HepG2 (cell line): ENCODE measurements around the gene MYO7B. TPM values are rescaled to one million over a fixed set of nuclear protein-coding genes. Genes with fewer than 3 reads are reported as not detected.

Experiments
- ATAC-seq: fragments of 200-7000 bp; cut with Tn5 transposase; 3 replicates; pipeline ENCODE4 v1.9.1; 2020; ENCODE audit warnings: mild to moderate bottlenecking, moderate library complexity
- BruUV-seq: library from RNA; stranded (reverse); fragments of 400-500 nt; replicated peaks from 2 replicates; lab custom pipeline; 2021; lab: Mats Ljungman, UMichigan
- CTCF ChIA-PET: fragments of 300-600 bp; formaldehyde crosslinking; extraction: SDS; loops from one replicate; lab custom pipeline; 2021; ENCODE audit warnings: low total read pairs, inconsistent platforms, low intra/inter-chr PET ratio; lab: Yijun Ruan, JAX
- POLR2A ChIA-PET: fragments of 350-600 bp; sonication (Branson Sonifier 250); formaldehyde crosslinking; loops from one replicate; lab custom pipeline; 2020; ENCODE audit warnings: antibody characterized with exemption, inconsistent platforms; lab: Yijun Ruan, JAX
- DNase-seq: peaks from one replicate; pipeline ENCODE4 v3.0.0-alpha.2; 2015; ENCODE audit warnings: low spot score
- FAIRE-seq: peaks from 3 replicates; lab custom pipeline; 2011; peaks lifted over from hg19 to GRCh38; lab: Jason Lieb, UNC
- H2AFZ ChIP-seq: one replicate; pipeline ENCODE4 v1.6.1; 2011; ENCODE audit warnings: low read length, inconsistent platforms
- H3K27ac ChIP-seq: fragments of 300-600 bp; 3 replicates; pipeline ENCODE4 v1.8.0; 2011; ENCODE audit warnings: mixed run types, mild to moderate bottlenecking, mixed read lengths, low read length, inconsistent platforms; ENCODE audit not compliant: insufficient read depth; ENCODE audit errors: extremely low read length
- H3K27me3 ChIP-seq, 2 experiments: fragments of 200-600 bp in 1 of 2; 2 replicates in 1 of 2; 3 replicates in 1 of 2; pipeline versions ENCODE4 v1.6.0 to v1.8.0; 2011; ENCODE audit warnings: low read length in 2 of 2, mild to moderate bottlenecking in 2 of 2, moderate library complexity in 2 of 2, inconsistent platforms in 1 of 2; ENCODE audit not compliant: insufficient read depth in 2 of 2, control insufficient read depth in 1 of 2
- H3K36me3 ChIP-seq, 2 experiments: fragments of 200-600 bp in 1 of 2; replicated peaks in 1 of 2; 2 replicates in 1 of 2; 3 replicates in 1 of 2; pipeline versions ENCODE4 v1.5.1 to v1.8.0; 2011; ENCODE audit warnings: low read length in 2 of 2, inconsistent platforms in 1 of 2; ENCODE audit not compliant: insufficient read depth in 2 of 2, control insufficient read depth in 1 of 2
- H3K4me1 ChIP-seq: 2 replicates; pipeline ENCODE4 v1.5.1; 2012; ENCODE audit warnings: low read length, inconsistent platforms; ENCODE audit not compliant: insufficient read depth
- H3K4me2 ChIP-seq: 2 replicates; pipeline ENCODE4 v1.6.0; 2011; ENCODE audit warnings: low read depth, low read length, inconsistent platforms
- H3K4me3 ChIP-seq, 3 experiments: fragments of 200-600 bp in 1 of 3; sonication (generic), shearing (Covaris generic) in 1 of 3; replicated peaks in 1 of 3; 2 replicates each; pipeline ENCODE4 v1.5.1; 2011 to 2016; ENCODE audit warnings: low read length in 3 of 3, inconsistent platforms in 2 of 3, low read depth in 2 of 3, mild to moderate bottlenecking in 2 of 3, control low read depth in 1 of 3, mixed read lengths in 1 of 3; ENCODE audit not compliant: insufficient read depth in 1 of 3
- H3K79me2 ChIP-seq: one replicate; pipeline ENCODE4 v1.6.1; 2011; ENCODE audit warnings: low read length, inconsistent platforms; ENCODE audit not compliant: insufficient read depth
- H3K9ac ChIP-seq: 2 replicates; pipeline ENCODE4 v1.6.0; 2011; ENCODE audit warnings: mild to moderate bottlenecking, low read depth, low read length, inconsistent platforms; ENCODE audit not compliant: insufficient read depth
- H3K9me3 ChIP-seq: 2 replicates; pipeline ENCODE4 v1.5.1; 2012; ENCODE audit warnings: mild to moderate bottlenecking, low read length
- H4K20me1 ChIP-seq: 2 replicates; pipeline ENCODE4 v1.6.0; 2011; ENCODE audit warnings: inconsistent platforms, mild to moderate bottlenecking, low read length, moderate library complexity; ENCODE audit not compliant: insufficient read depth
- SOX6 ChIP-seq, 2 experiments: fragments of 450-650 bp in 1 of 2; sonication (generic) in 1 of 2; formaldehyde crosslinking in 1 of 2; IDR thresholded peaks; 2 replicates each; pipeline versions ENCODE4 v1.4.0 to v1.6.1; 2017 to 2020; ENCODE audit warnings: antibody characterized with exemption in 1 of 2, mild to moderate bottlenecking in 1 of 2, missing genetic modification reagents in 1 of 2
- ZNF234 ChIP-seq: sonication (generic); formaldehyde crosslinking; conservative IDR thresholded peaks from 2 replicates; pipeline ENCODE4 v1.5.1; 2020; ENCODE audit warnings: mild to moderate bottlenecking, missing genetic modification reagents
- ZNF441 ChIP-seq: sonication (generic); formaldehyde crosslinking; IDR thresholded peaks from 2 replicates; pipeline ENCODE4 v1.7.0; 2021; ENCODE audit warnings: missing genetic modification reagents, borderline replicate concordance
- ZNF546 ChIP-seq: sonication (generic); formaldehyde crosslinking; conservative IDR thresholded peaks from 2 replicates; pipeline ENCODE4 v1.8.1; 2023; ENCODE audit warnings: mild to moderate bottlenecking, missing genetic modification reagents
- ZNF879 ChIP-seq: sonication (generic); formaldehyde crosslinking; IDR thresholded peaks from 2 replicates; pipeline ENCODE4 v1.8.1; 2023; ENCODE audit warnings: missing genetic modification reagents
- WGBS: methylation state at CpG from one replicate; pipeline ENCODE4 v1.1.6; 2017; ENCODE audit warnings: low lambda C conversion rate; 5-methylcytosine and 5-hydroxymethylcytosine counted together
- in situ Hi-C: cut with HindIII; loops from 2 replicates; pipeline ENCODE4 v1.10.0; 2017; ENCODE audit warnings: low pct_unique_long_range_greater_than_20kb; ENCODE audit not compliant: extremely low pct_ligation_motif_present
- intact Hi-C: fragments of 100-400 bp; cut with micrococcal nuclease; formaldehyde crosslinking; loops from one replicate; pipeline ENCODE4 v1.10.0; 2022; ENCODE audit not compliant: unreplicated experiment
- polyA plus RNA-seq, 8 experiments: library from polyadenylated mRNA; depleted of rRNA in 3 of 8; stranded (reverse) in 7 of 8; unstranded in 1 of 8; fragments of >200 nt; fragmentation: Illumina TruSeq in 4 of 8; extraction: Trizol in 4 of 8; gene quantifications; 2 replicates each; pipeline versions ENCODE4 v1.2.1 to v1.2.3, GENCODE V29; 2011 to 2016; ENCODE audit warnings: low read depth in 4 of 8, missing spikeins in 1 of 8, mixed read lengths in 1 of 8; ENCODE audit not compliant: insufficient read depth in 1 of 8
- total RNA-seq, 5 experiments: library from RNA; depleted of rRNA; stranded (reverse); fragments of >200 nt; fragmentation: Illumina TruSeq; extraction: Trizol; gene quantifications; 2 replicates each; pipeline ENCODE4 v1.2.3, GENCODE V29; 2016; ENCODE audit warnings: low read depth in 1 of 5
- TF ChIP-seq, protein P1 (sequence below): sonication (generic); formaldehyde crosslinking; IDR thresholded peaks from 2 replicates; pipeline ENCODE4 v1.4.0; 2020; ENCODE audit warnings: missing genetic modification reagents
- TF ChIP-seq, protein P2 (sequence below): sonication (generic); formaldehyde crosslinking; IDR thresholded peaks from 2 replicates; pipeline ENCODE4 v1.4.0; 2020; ENCODE audit warnings: missing genetic modification reagents
- TF ChIP-seq, protein P3 (sequence below): sonication (generic); formaldehyde crosslinking; IDR thresholded peaks from 2 replicates; pipeline ENCODE4 v1.4.0; 2020; ENCODE audit warnings: mild to moderate bottlenecking, missing genetic modification reagents

MYO7B gene
- total and polyA plus RNA-seq, 2 of the 13 experiments (the other 11 are each of a cell fraction or from before 2014, with no cell fraction given) = not detected

DNA sequence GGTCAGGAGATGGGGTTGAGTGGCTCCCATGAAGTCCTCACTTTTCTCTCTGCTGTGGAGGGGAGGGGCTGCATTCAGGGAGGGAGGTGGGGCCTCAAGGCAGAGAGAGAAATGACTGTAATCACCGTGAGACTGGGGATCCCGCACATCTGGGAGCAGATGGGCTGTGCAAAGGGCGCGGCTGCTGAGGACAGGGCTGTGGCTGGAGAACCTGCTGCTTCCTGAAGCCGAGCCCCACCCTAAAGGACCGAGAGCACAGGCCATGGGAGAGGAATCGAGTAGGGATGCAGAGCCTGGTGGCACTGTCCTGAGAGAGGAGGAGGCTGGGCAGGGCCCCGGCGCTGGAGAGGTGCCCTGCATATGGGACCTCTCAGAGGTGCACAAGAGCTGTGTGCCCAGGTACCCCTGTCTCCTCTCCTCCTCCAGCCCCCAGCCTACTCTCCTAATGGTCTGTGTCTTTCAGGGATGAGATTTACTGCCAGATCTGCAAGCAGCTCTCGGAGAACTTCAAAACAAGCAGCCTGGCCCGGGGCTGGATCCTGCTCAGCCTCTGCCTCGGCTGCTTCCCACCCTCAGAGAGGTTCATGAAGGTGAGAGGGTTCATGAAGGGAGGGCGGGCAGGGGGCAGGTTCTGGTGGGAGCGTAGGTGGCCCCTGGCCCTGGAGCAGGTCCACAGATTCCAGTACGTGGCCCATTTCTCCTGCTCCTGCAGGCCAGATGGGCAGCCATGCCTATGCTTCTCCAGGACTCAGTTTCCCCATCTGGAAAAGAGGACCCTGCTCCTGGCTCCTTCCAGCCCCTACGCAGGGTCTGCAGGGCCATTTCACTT, 84.6 kb downstream of the MYO7B start (continued):
- no peak for TF ChIP-seq ZNF441 (CRISPR knock-in tag)

DNA sequence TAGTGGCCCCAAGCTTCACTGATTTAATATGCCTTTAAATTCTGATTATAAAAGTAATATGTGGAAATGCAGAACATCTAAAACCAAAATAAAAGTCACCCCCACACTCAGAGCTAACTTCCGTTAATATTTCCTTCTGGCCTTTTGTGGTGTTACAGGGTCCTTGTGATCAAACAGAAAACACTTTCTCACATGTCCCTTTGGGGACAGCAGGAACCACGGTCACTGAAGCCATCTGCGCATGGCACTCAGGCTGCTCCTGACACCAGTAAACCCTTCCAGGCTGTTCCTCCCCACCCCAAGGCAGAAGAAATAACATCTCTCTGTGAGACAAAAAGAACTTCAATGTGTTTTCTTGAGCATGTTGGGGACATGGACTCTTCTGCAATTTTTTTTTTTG, 85.4 kb downstream of the MYO7B start:
- Histone ChIP-seq H3K9me3 (no peaks in the 10 kb centered on the region), H2AFZ (no peak overlapping the region), H3K9ac (no peak overlapping the region), H4K20me1 (no peaks in the 10 kb centered on the region)
- no TSS peak for BruUV-seq
- FAIRE-seq = no peak
- 67% methylated on average over 3 of the region's 3 CpGs for WGBS
- TF ChIP-seq SOX6 (IDR thresholded peaks at IDR 0.05) (no peak), SOX6 (CRISPR knock-in tag; IDR thresholded peaks at IDR 0.05) (no peak), ZNF234 (no peak), ZNF546 (CRISPR knock-in tag) (no peak), ZNF879 (CRISPR knock-in tag) (no peak)
- TF ChIP-seq, protein P1, sequence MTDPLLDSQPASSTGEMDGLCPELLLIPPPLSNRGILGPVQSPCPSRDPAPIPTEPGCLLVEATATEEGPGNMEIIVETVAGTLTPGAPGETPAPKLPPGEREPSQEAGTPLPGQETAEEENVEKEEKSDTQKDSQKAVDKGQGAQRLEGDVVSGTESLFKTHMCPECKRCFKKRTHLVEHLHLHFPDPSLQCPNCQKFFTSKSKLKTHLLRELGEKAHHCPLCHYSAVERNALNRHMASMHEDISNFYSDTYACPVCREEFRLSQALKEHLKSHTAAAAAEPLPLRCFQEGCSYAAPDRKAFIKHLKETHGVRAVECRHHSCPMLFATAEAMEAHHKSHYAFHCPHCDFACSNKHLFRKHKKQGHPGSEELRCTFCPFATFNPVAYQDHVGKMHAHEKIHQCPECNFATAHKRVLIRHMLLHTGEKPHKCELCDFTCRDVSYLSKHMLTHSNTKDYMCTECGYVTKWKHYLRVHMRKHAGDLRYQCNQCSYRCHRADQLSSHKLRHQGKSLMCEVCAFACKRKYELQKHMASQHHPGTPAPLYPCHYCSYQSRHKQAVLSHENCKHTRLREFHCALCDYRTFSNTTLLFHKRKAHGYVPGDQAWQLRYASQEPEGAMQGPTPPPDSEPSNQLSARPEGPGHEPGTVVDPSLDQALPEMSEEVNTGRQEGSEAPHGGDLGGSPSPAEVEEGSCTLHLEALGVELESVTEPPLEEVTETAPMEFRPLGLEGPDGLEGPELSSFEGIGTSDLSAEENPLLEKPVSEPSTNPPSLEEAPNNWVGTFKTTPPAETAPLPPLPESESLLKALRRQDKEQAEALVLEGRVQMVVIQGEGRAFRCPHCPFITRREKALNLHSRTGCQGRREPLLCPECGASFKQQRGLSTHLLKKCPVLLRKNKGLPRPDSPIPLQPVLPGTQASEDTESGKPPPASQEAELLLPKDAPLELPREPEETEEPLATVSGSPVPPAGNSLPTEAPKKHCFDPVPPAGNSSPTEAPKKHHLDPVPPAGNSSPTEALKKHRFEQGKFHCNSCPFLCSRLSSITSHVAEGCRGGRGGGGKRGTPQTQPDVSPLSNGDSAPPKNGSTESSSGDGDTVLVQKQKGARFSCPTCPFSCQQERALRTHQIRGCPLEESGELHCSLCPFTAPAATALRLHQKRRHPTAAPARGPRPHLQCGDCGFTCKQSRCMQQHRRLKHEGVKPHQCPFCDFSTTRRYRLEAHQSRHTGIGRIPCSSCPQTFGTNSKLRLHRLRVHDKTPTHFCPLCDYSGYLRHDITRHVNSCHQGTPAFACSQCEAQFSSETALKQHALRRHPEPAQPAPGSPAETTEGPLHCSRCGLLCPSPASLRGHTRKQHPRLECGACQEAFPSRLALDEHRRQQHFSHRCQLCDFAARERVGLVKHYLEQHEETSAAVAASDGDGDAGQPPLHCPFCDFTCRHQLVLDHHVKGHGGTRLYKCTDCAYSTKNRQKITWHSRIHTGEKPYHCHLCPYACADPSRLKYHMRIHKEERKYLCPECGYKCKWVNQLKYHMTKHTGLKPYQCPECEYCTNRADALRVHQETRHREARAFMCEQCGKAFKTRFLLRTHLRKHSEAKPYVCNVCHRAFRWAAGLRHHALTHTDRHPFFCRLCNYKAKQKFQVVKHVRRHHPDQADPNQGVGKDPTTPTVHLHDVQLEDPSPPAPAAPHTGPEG = no peak
- TF ChIP-seq, protein P2, sequence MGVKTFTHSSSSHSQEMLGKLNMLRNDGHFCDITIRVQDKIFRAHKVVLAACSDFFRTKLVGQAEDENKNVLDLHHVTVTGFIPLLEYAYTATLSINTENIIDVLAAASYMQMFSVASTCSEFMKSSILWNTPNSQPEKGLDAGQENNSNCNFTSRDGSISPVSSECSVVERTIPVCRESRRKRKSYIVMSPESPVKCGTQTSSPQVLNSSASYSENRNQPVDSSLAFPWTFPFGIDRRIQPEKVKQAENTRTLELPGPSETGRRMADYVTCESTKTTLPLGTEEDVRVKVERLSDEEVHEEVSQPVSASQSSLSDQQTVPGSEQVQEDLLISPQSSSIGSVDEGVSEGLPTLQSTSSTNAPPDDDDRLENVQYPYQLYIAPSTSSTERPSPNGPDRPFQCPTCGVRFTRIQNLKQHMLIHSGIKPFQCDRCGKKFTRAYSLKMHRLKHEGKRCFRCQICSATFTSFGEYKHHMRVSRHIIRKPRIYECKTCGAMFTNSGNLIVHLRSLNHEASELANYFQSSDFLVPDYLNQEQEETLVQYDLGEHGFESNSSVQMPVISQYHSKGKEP (CRISPR knock-in tag) = no peak
- TF ChIP-seq, protein P3, sequence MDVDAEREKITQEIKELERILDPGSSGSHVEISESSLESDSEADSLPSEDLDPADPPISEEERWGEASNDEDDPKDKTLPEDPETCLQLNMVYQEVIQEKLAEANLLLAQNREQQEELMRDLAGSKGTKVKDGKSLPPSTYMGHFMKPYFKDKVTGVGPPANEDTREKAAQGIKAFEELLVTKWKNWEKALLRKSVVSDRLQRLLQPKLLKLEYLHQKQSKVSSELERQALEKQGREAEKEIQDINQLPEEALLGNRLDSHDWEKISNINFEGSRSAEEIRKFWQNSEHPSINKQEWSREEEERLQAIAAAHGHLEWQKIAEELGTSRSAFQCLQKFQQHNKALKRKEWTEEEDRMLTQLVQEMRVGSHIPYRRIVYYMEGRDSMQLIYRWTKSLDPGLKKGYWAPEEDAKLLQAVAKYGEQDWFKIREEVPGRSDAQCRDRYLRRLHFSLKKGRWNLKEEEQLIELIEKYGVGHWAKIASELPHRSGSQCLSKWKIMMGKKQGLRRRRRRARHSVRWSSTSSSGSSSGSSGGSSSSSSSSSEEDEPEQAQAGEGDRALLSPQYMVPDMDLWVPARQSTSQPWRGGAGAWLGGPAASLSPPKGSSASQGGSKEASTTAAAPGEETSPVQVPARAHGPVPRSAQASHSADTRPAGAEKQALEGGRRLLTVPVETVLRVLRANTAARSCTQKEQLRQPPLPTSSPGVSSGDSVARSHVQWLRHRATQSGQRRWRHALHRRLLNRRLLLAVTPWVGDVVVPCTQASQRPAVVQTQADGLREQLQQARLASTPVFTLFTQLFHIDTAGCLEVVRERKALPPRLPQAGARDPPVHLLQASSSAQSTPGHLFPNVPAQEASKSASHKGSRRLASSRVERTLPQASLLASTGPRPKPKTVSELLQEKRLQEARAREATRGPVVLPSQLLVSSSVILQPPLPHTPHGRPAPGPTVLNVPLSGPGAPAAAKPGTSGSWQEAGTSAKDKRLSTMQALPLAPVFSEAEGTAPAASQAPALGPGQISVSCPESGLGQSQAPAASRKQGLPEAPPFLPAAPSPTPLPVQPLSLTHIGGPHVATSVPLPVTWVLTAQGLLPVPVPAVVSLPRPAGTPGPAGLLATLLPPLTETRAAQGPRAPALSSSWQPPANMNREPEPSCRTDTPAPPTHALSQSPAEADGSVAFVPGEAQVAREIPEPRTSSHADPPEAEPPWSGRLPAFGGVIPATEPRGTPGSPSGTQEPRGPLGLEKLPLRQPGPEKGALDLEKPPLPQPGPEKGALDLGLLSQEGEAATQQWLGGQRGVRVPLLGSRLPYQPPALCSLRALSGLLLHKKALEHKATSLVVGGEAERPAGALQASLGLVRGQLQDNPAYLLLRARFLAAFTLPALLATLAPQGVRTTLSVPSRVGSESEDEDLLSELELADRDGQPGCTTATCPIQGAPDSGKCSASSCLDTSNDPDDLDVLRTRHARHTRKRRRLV (CRISPR knock-in tag) = no peak
- TF ChIP-seq, all 625 proteins: peak for 0
- Histone ChIP-seq H3K79me2 (no peaks in the 10 kb centered on the region), H3K4me2 (no peak overlapping the region), H3K27ac (no peak overlapping the region), H3K36me3 (no peaks in the 10 kb centered on the region), H3K4me1 (no peaks in the 10 kb centered on the region), H3K4me3 (no peak overlapping the region), H3K27me3 (peaks cover 20 to 81% of the 10 kb centered on the region in 2 experiments; a peak in 4 of 5 replicates)
- ChIA-PET CTCF (no interaction called here), POLR2A (no interaction called here)
- in situ Hi-C loops (no loop called here), intact Hi-C loops (no loop called here)
- DNase-seq (no peak), ATAC-seq (no peak)
